BE2C (cell line): ENCODE results near the gene OPRPN.

ENCODE experiments used
- DNase-seq: peaks from one replicate; pipeline ENCODE4 v3.0.0-alpha.2; 2020
- H3K27me3 ChIP-seq: fragments of 250-450 bp; sonication (Bioruptor Pico); 2 replicates; pipeline ENCODE4 v1.5.1; 2020; ENCODE audit warnings: mild to moderate bottlenecking
- H3K36me3 ChIP-seq: fragments of 250-450 bp; sonication (Bioruptor Pico); 2 replicates; pipeline ENCODE4 v1.5.1; 2020; ENCODE audit warnings: mild to moderate bottlenecking
- H3K4me1 ChIP-seq: fragments of 250-450 bp; sonication (Bioruptor Pico); 2 replicates; pipeline ENCODE4 v1.5.1; 2020
- H3K4me3 ChIP-seq: 2 replicates; pipeline ENCODE4 v1.5.1; 2011; ENCODE audit warnings: low read depth, low read length
- H3K9me3 ChIP-seq: fragments of 250-450 bp; sonication (Bioruptor Pico); 2 replicates; pipeline ENCODE4 v1.5.1; 2020
- TF ChIP-seq, protein P1 (sequence below): IDR thresholded peaks from 2 replicates; pipeline ENCODE4 v1.5.1; 2012; ENCODE audit warnings: mild to moderate bottlenecking, low read depth, low read length

The OPRPN gene

DNA sequence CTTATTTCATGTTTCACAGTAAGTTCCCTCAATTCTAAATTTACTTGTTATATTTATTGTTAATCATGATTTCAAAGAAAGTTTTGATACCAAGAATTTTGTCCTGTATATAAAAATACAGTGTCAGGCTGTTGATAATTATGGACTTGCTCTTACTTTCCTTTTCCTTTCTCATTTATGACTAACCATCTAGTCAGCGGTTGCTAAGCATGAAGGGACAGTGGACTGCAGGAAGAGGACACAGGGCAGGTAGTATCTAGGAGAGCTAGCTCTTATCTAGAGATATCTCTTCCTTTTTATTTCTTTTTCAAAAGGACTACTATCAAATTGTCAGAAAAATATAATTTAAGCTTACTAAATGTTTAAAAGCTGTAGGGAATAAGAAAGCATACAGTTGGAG, 1.6 kb downstream of the OPRPN start:
- no peak for DNase-seq
- Histone ChIP-seq H3K4me3 (no peak overlapping the region), H3K27me3 (no peaks in the 10 kb centered on the region), H3K36me3 (no peaks in the 10 kb centered on the region), H3K9me3 (no peaks in the 10 kb centered on the region), H3K4me1 (no peaks in the 10 kb centered on the region)
- TF ChIP-seq, protein P1, sequence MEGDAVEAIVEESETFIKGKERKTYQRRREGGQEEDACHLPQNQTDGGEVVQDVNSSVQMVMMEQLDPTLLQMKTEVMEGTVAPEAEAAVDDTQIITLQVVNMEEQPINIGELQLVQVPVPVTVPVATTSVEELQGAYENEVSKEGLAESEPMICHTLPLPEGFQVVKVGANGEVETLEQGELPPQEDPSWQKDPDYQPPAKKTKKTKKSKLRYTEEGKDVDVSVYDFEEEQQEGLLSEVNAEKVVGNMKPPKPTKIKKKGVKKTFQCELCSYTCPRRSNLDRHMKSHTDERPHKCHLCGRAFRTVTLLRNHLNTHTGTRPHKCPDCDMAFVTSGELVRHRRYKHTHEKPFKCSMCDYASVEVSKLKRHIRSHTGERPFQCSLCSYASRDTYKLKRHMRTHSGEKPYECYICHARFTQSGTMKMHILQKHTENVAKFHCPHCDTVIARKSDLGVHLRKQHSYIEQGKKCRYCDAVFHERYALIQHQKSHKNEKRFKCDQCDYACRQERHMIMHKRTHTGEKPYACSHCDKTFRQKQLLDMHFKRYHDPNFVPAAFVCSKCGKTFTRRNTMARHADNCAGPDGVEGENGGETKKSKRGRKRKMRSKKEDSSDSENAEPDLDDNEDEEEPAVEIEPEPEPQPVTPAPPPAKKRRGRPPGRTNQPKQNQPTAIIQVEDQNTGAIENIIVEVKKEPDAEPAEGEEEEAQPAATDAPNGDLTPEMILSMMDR = no peak

DNA sequence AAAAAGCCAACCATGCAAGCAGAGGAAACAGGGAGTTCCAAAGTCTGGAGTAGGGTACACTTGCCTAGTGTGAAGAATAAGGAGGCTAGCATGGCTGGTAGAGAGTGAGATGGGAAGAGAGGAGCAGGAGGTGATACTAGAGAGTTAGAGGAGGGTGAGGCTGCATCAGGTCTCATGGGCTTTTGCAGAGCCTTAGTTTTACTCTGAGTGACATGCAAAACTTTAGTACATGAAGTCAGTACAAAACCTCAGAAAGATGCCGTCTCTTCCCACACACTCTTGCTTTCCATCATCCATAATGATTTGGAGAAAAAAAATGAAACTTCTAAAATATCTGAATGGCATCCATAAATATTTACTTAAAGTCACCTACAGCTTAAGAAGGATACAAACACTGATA, 5.0 kb downstream of the OPRPN start:
- H3K4me1 ChIP-seq = no peaks in the 10 kb centered on the region
- H3K27me3 ChIP-seq = no peaks in the 10 kb centered on the region
- no peak overlapping the region for H3K4me3 ChIP-seq
- DNase-seq = no peak
- H3K9me3 ChIP-seq = no peaks in the 10 kb centered on the region
- H3K36me3 ChIP-seq = no peaks in the 10 kb centered on the region
- TF ChIP-seq, protein P1 = no peak

DNA sequence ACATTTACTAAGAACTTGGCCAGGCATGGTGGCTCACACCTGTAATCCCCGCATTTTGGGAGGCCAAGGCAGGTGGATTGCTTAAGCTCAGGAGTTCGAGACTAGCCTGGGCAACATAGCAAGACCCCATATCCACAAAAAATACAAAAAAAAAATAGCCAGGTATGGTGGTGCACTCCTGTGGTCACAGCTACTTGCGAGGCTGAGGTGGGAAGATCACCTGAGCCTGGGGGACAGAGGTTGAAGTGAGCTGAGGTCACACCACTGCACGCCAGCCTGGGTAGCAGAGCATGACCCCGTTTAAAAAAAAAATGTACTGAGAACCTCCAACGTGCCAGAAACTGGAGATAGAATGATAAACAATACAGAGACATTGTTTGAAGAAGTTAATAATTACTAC, 8.0 kb downstream of the OPRPN start:
- H3K36me3 ChIP-seq = no peaks in the 10 kb centered on the region
- H3K9me3 ChIP-seq = no peaks in the 10 kb centered on the region
- no peaks in the 10 kb centered on the region for H3K4me1 ChIP-seq
- DNase-seq = no peak
- H3K4me3 ChIP-seq = no peak overlapping the region
- H3K27me3 ChIP-seq = no peaks in the 10 kb centered on the region
- TF ChIP-seq, protein P1 = no peak

DNA sequence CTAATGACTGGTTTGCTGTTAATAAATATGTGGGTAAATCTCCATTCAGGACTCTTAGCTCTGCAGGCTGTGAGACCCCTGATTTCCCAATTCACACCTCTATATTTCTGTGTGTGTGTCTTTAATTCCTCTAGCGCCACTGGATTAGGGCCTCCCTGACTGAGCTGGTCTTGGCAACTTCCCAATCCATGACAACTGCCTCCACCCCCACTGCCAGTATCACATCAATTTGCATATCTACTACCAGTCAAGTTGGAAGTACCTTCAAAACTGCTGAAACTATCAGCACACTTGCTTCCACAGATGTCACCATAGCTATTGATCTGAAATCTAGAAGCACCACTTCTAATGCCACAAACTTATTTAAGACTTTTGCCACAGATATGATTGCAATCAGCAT, 27.6 kb downstream of the OPRPN start:
- Histone ChIP-seq H3K36me3 (no peaks in the 10 kb centered on the region), H3K27me3 (no peaks in the 10 kb centered on the region), H3K4me3 (no peak overlapping the region), H3K9me3 (no peaks in the 10 kb centered on the region), H3K4me1 (no peaks in the 10 kb centered on the region)
- DNase-seq = no peak
- TF ChIP-seq, protein P1 = no peak

DNA sequence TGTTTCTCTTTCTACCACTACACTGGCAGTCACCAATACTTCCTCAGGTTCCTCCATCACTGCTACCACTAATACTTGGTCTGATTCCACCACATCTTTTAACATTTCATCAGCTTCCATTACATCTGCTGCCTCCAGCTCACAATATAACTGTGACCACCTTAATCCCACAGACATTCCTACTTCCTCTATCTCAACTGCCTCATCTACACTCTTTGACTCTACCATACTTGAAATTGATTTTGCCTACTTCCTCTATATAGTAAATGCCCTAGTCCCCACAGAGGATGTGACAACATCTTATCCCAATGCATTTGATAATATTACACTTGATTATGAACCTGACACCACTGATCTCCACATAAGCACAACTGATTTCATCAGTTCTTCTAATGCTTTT, 29.0 kb downstream of the OPRPN start:
- no peaks in the 10 kb centered on the region for H3K4me1 ChIP-seq
- TF ChIP-seq, protein P1 = no peak
- H3K4me3 ChIP-seq = no peak overlapping the region
- H3K9me3 ChIP-seq = no peaks in the 10 kb centered on the region
- H3K27me3 ChIP-seq = no peaks in the 10 kb centered on the region
- DNase-seq = no peak
- no peaks in the 10 kb centered on the region for H3K36me3 ChIP-seq

DNA sequence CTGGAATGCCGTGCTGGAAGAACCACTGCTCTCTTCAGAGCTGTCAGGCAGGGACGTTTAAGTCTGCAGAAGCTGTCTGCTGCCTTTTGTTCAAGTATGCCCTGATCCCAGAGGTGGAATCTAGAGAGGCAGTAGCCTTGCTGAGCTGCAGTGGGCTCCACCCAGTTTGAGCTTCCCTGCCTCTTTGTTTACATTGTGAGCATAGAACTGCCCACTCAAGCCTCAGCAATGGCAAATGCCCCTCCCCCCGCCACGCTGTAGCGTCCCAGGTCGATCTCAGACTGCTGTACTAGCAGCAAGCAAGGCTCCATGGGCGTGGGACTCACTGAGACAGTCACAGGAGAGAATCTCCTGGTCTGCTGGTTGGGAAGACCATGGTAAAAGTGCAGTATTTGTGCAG, 39.5 kb downstream of the OPRPN start:
- Histone ChIP-seq H3K9me3 (no peaks in the 10 kb centered on the region), H3K4me1 (no peaks in the 10 kb centered on the region), H3K27me3 (no peaks in the 10 kb centered on the region), H3K36me3 (no peaks in the 10 kb centered on the region), H3K4me3 (no peak overlapping the region)
- TF ChIP-seq, protein P1 = no peak
- no peak for DNase-seq
